Measurements from ENCODE around the gene OPCML.

- no peak for TF ChIP-seq CTCF (IDR thresholded peaks at IDR 0.05; ENCODE audit: low read length)
- no peak for TF ChIP-seq EZH2 (IDR thresholded peaks at IDR 0.05; ENCODE audit: borderline replicate concordance, low read length)
Observed at GRCh38 chr11:133222425-133223330, 309.6 kb downstream of the OPCML start.

Data from OCI-LY1 (cell line).